K562 (cell line): ENCODE measurements around the gene TSEN34. TPM values are rescaled to one million over a fixed set of nuclear protein-coding genes. Genes with fewer than 3 reads are reported as not detected.
A peak's percentile ranks its signal among the peaks of the same experiment; 100 is the strongest.

ENCODE experiments used
- ATAC-seq: fragments of 200-7000 bp; cut with Tn5 transposase; 3 replicates; pipeline ENCODE4 v1.9.1; 2020; ENCODE audit warnings: moderate library complexity
- BruUV-seq: library from RNA; stranded (reverse); fragments of 400-500 nt; replicated peaks from 2 replicates; lab custom pipeline; 2021; lab: Mats Ljungman, UMichigan
- CTCF ChIA-PET: fragments of 300-600 bp; formaldehyde crosslinking; extraction: SDS; loops from one replicate; lab custom pipeline; 2021; ENCODE audit warnings: low intra/inter-chr PET ratio; lab: Yijun Ruan, JAX
- POLR2A ChIA-PET: fragments of 300-600, 350-650 bp; sonication (Branson Sonifier 250); formaldehyde crosslinking; extraction: SDS; loops from one replicate; lab custom pipeline; 2021; ENCODE audit warnings: antibody characterized with exemption, inconsistent platforms; lab: Yijun Ruan, JAX
- DNase-seq, 4 experiments: peaks; one replicate each; pipeline versions ENCODE4 v3.0.0 to v3.0.0-alpha.2; 2011 to 2018; ENCODE audit warnings: low spot score in 3 of 4, mixed read lengths in 3 of 4; ENCODE audit errors: extremely low read depth in 1 of 4
- FAIRE-seq: peaks from 2 replicates; lab custom pipeline; 2011; peaks lifted over from hg19 to GRCh38; lab: Jason Lieb, UNC
- H2AFZ ChIP-seq: 2 replicates; pipeline ENCODE4 v1.6.0; 2011; ENCODE audit warnings: low read depth, low read length, control low read depth, inconsistent platforms
- H3K27ac ChIP-seq: fragments of 200-600 bp; 3 replicates; pipeline ENCODE4 v1.8.0; 2011; ENCODE audit warnings: low read depth, mild to moderate bottlenecking, control low read depth, inconsistent platforms, low read length, moderate library complexity, mixed read lengths; ENCODE audit errors: extremely low read depth
- H3K27me3 ChIP-seq, 2 experiments: fragments of 300-600 bp in 1 of 2; 2 replicates in 1 of 2; 3 replicates in 1 of 2; pipeline versions ENCODE4 v1.6.0 to v1.8.0; 2011; ENCODE audit warnings: inconsistent platforms in 2 of 2, low read length in 2 of 2, mild to moderate bottlenecking in 1 of 2, mixed read lengths in 1 of 2, moderate library complexity in 1 of 2; ENCODE audit not compliant: control insufficient read depth in 2 of 2, insufficient read depth in 2 of 2
- H3K36me3 ChIP-seq: fragments of 300-600 bp; 3 replicates; pipeline ENCODE4 v1.8.0; 2011; ENCODE audit warnings: mild to moderate bottlenecking, low read length, inconsistent platforms; ENCODE audit not compliant: control insufficient read depth, insufficient read depth
- H3K4me1 ChIP-seq, 2 experiments: fragments of 200-600 bp in 1 of 2; replicated peaks in 1 of 2; 2 replicates in 1 of 2; 3 replicates in 1 of 2; pipeline versions ENCODE4 v1.5.1 to v1.8.0; 2011; ENCODE audit warnings: inconsistent platforms in 2 of 2, low read length in 2 of 2, mild to moderate bottlenecking in 1 of 2, mixed read lengths in 1 of 2, moderate library complexity in 1 of 2; ENCODE audit not compliant: control insufficient read depth in 2 of 2, insufficient read depth in 2 of 2
- H3K4me2 ChIP-seq: 2 replicates; pipeline ENCODE4 v1.6.1; 2011; ENCODE audit warnings: low read length, control low read depth, inconsistent platforms, mixed read lengths; ENCODE audit not compliant: insufficient read depth
- H3K4me3 ChIP-seq: fragments of 200-600 bp; sonication (generic), shearing (Covaris generic); 2 replicates; pipeline ENCODE4 v1.5.1; 2016; ENCODE audit warnings: control low read depth, inconsistent platforms
- H3K79me2 ChIP-seq: fragments of 200-600 bp; 3 replicates; pipeline ENCODE4 v1.8.0; 2011; ENCODE audit warnings: low read length, inconsistent platforms; ENCODE audit not compliant: control insufficient read depth, insufficient read depth
- H3K9ac ChIP-seq, 2 experiments: 2 replicates each; pipeline versions ENCODE4 v1.6.0 to v1.6.1; 2011; ENCODE audit warnings: low read depth in 2 of 2, low read length in 2 of 2, control low read depth in 1 of 2, inconsistent platforms in 1 of 2, mild to moderate bottlenecking in 1 of 2, mixed read lengths in 1 of 2; ENCODE audit not compliant: insufficient read depth in 1 of 2
- H3K9me1 ChIP-seq: one replicate; pipeline ENCODE4 v1.6.0; 2011; ENCODE audit warnings: inconsistent platforms, mild to moderate bottlenecking, low read length, moderate library complexity; ENCODE audit not compliant: control insufficient read depth, insufficient read depth
- H3K9me3 ChIP-seq: replicated peaks from 2 replicates; pipeline ENCODE4 v1.5.1; 2011; ENCODE audit warnings: low read depth, low read length, inconsistent platforms; ENCODE audit not compliant: control insufficient read depth, insufficient read depth
- H4K20me1 ChIP-seq: replicated peaks from 2 replicates; pipeline ENCODE4 v1.6.1; 2011; ENCODE audit warnings: low read length, inconsistent platforms, mixed read lengths; ENCODE audit not compliant: control insufficient read depth, insufficient read depth
- CREM ChIP-seq: IDR thresholded peaks from 2 replicates; pipeline ENCODE4 v1.6.1; 2014; ENCODE audit warnings: antibody characterized with exemption, low read depth
- DACH1 ChIP-seq: fragments of 450-650 bp; IDR thresholded peaks from 2 replicates; pipeline ENCODE4 v1.6.1; 2018; ENCODE audit not compliant: partially characterized antibody
- DDX20 ChIP-seq: fragments of 450-650 bp; IDR thresholded peaks from 2 replicates; pipeline ENCODE4 v1.6.1; 2016; ENCODE audit warnings: missing genetic modification characterization, low read depth, mild to moderate bottlenecking, missing compliant biosample characterization, moderate library complexity
- FOXA3 ChIP-seq, 2 experiments: fragments of 450-650 bp in 1 of 2; sonication (generic) in 1 of 2; formaldehyde crosslinking; IDR thresholded peaks in 1 of 2; conservative IDR thresholded peaks in 1 of 2; 2 replicates each; pipeline versions ENCODE4 v1.4.0 to v1.8.0; 2020 to 2022; ENCODE audit warnings: mild to moderate bottlenecking in 2 of 2, missing genetic modification reagents in 1 of 2
- IFI16 ChIP-seq: fragments of 250-450 bp; sonication (Bioruptor Pico); IDR thresholded peaks from 2 replicates; pipeline ENCODE4 v2.1.2; 2022; ENCODE audit warnings: mild to moderate bottlenecking, inconsistent platforms
- KDM2B ChIP-seq: fragments of 250-450 bp; sonication (Bioruptor Pico); IDR thresholded peaks from 2 replicates; pipeline ENCODE4 v1.8.0; 2021; ENCODE audit warnings: mild to moderate bottlenecking, moderate library complexity
- KDM5B ChIP-seq: fragments of 200-600 bp; sonication (generic); IDR thresholded peaks from 2 replicates; pipeline ENCODE4 v1.6.1; 2012; ENCODE audit warnings: low read depth, mild to moderate bottlenecking, moderate library complexity, low read length, control low read depth, inconsistent platforms; ENCODE audit not compliant: insufficient replicate concordance
- MCM7 ChIP-seq, 2 experiments: fragments of 450-650 bp; IDR thresholded peaks; 2 replicates each; pipeline ENCODE4 v1.6.1; 2016 to 2018
- MTA1 ChIP-seq: fragments of 450-650 bp; IDR thresholded peaks from 2 replicates; pipeline ENCODE4 v1.6.1; 2017; ENCODE audit warnings: borderline replicate concordance
- PRMT5 ChIP-seq: sonication (generic); formaldehyde crosslinking; IDR thresholded peaks from 2 replicates; pipeline ENCODE4 v1.5.0; 2020; ENCODE audit warnings: missing genetic modification reagents
- TAF1 ChIP-seq: IDR thresholded peaks from 2 replicates; pipeline ENCODE4 v1.6.1; 2011; ENCODE audit warnings: mild to moderate bottlenecking, low read length, moderate library complexity; ENCODE audit not compliant: insufficient read depth, control insufficient read depth, severe bottlenecking; ENCODE audit errors: extremely low read depth
- ZBTB7A ChIP-seq: IDR thresholded peaks from 2 replicates; pipeline ENCODE4 v1.6.1; 2011; ENCODE audit warnings: low read depth, mild to moderate bottlenecking, low read length, moderate library complexity, borderline replicate concordance; ENCODE audit not compliant: control insufficient read depth
- ZNF511 ChIP-seq: sonication (generic); formaldehyde crosslinking; IDR thresholded peaks from 2 replicates; pipeline ENCODE4 v1.8.0; 2022; ENCODE audit warnings: mild to moderate bottlenecking, missing genetic modification reagents
- ZNF644 ChIP-seq: fragments of 200-800 bp; sonication (Bioruptor generic); IDR thresholded peaks from 2 replicates; pipeline ENCODE4 v1.6.1; 2016; ENCODE audit warnings: low read depth, missing genetic modification characterization, missing compliant biosample characterization
- WGBS: fragments of 100-300 bp; shearing (Covaris generic); methylation state at CpG from one replicate; pipeline ENCODE4 v1.1.6; 2016; ENCODE audit warnings: low coverage, mixed read lengths; ENCODE audit not compliant: insufficient coverage; ENCODE audit errors: missing lambda C conversion rate; 5-methylcytosine and 5-hydroxymethylcytosine counted together
- in situ Hi-C: fragments of 300-500 bp; cut with MboI; formaldehyde crosslinking; loops from 4 replicates; pipeline ENCODE4 v1.15.0; 2018; ENCODE audit warnings: inconsistent platforms, mixed read lengths
- intact Hi-C: fragments of 100-400 bp; cut with micrococcal nuclease; formaldehyde crosslinking; loops from 2 replicates; pipeline ENCODE4 v1.14.2; 2022
- polyA plus RNA-seq, 8 experiments: library from polyadenylated mRNA; depleted of rRNA in 4 of 8; stranded (reverse) in 5 of 8; unstranded in 3 of 8; fragments of >200 nt; fragmentation: Nextera tagmentation in 2 of 8; fragmentation: Illumina TruSeq in 1 of 8; extraction: Ambion mirVana in 2 of 8; extraction: Trizol in 1 of 8; gene quantifications; 2 replicates each; pipeline versions ENCODE4 v1.2.1 to v1.2.3, GENCODE V29; 2011 to 2014; ENCODE audit warnings: inconsistent platforms in 1 of 8, missing spikeins in 1 of 8
- total RNA-seq, 7 experiments: library from RNA; depleted of rRNA in 6 of 7; stranded (reverse); fragments of >200 nt in 6 of 7; fragmentation: Illumina TruSeq in 2 of 7; extraction: Trizol in 2 of 7; gene quantifications; 2 replicates each; pipeline versions ENCODE4 v1.2.1 to v1.2.3, GENCODE V29; 2011 to 2021; ENCODE audit warnings: low replicate concordance in 1 of 7
- TF ChIP-seq, protein P1 (sequence below): sonication (generic); formaldehyde crosslinking; IDR thresholded peaks from 2 replicates; pipeline ENCODE4 v1.8.1; 2022; ENCODE audit warnings: missing genetic modification reagents

Gene TSEN34
- total and polyA plus RNA-seq, 9 of the 15 experiments (the other 6 are each of a cell fraction or from before 2014, with no cell fraction given): 3.1 to 57.6 (median 29.5) TPM

- TF ChIP-seq, protein P1, sequence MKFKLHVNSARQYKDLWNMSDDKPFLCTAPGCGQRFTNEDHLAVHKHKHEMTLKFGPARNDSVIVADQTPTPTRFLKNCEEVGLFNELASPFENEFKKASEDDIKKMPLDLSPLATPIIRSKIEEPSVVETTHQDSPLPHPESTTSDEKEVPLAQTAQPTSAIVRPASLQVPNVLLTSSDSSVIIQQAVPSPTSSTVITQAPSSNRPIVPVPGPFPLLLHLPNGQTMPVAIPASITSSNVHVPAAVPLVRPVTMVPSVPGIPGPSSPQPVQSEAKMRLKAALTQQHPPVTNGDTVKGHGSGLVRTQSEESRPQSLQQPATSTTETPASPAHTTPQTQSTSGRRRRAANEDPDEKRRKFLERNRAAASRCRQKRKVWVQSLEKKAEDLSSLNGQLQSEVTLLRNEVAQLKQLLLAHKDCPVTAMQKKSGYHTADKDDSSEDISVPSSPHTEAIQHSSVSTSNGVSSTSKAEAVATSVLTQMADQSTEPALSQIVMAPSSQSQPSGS (CRISPR knock-in tag): no peak
- no peak for TF ChIP-seq ZNF644 (tag)
Measured at GRCh38 chr19:54159352-54160181, 31.5 kb upstream of the TSEN34 start, which contains the start of gene LENG1 (continued).

- peaks cover 18% of the 10 kb centered on the region; the same call in 2 of the 3 replicates for H3K79me2 ChIP-seq
- no peaks in the 10 kb centered on the region for H3K9me1 ChIP-seq
- peak; percentile 57 for FAIRE-seq
- H3K27me3 ChIP-seq: no peaks in the 10 kb centered on the region
- peak overlapping the region; percentile 95 for H3K4me2 ChIP-seq
- TSS peak; percentile 90 for BruUV-seq
- peaks cover 30% of the 10 kb centered on the region for H3K36me3 ChIP-seq
- POLR2A ChIA-PET: interaction anchor here (0.6 to 3.1 kb wide), 9 partner anchors 10 to 97 kb away, joined by 3 to 18 read pairs (median 5); partner anchors contain the start of genes CNOT3, LILRB5, MBOAT7 and PRPF31
- CTCF ChIA-PET: no interaction called here
- no peak for ATAC-seq
- under 1% methylated on average over 25 of the region's 28 CpGs for WGBS
- intact Hi-C loops (no loop called here), in situ Hi-C loops (loop anchor here (5.0 kb wide), 1 partner anchor 67 kb away; no protein-coding TSS in a partner anchor)
- H3K9ac ChIP-seq: peak overlapping the region; percentile 84 to 94
- H3K4me1 ChIP-seq: peaks cover 21 to 50% of the 10 kb centered on the region in 2 experiments
- H3K9me3 ChIP-seq: no peaks in the 10 kb centered on the region
- DNase-seq: peak in 3 of 4 experiments; percentile 50 to 57 (median 57)
- H4K20me1 ChIP-seq: 0 out of 2 replicates have a peak, but pooled peaks cover 7% of the 10 kb centered on the region
- H3K4me3 ChIP-seq: peak overlapping the region; percentile 69
- peak overlapping the region; percentile 97 for H2AFZ ChIP-seq
- H3K27ac ChIP-seq: peak overlapping the region; percentile 81
- TF ChIP-seq IFI16 (CRISPR knock-in tag): no peak
- 0 out of 2 replicates have a peak, but pooled peaks have one; percentile 5 for TF ChIP-seq CREM
- TF ChIP-seq TAF1: no peak
- TF ChIP-seq MTA1: no peak
- no peak for TF ChIP-seq MCM7 (IDR thresholded peaks at IDR 0.05)
- 0 out of 2 replicates have a peak, but pooled peaks have one; percentile 36 for TF ChIP-seq KDM2B (CRISPR knock-in tag)
- peak in 1 of 2 experiments; percentile 49; a peak in 1 of 4 replicates for TF ChIP-seq FOXA3 (CRISPR knock-in tag; conservative IDR thresholded peaks at IDR 0.05 in 1 of 2, IDR thresholded peaks at IDR 0.05 in 1 of 2)
- no peak for TF ChIP-seq PRMT5 (CRISPR knock-in tag)
- peak; percentile 92 for TF ChIP-seq KDM5B
- TF ChIP-seq ZBTB7A: peak; percentile 70; the same call in 1 of the 2 replicates
- TF ChIP-seq DACH1: no peak
- 0 out of 2 replicates have a peak, but pooled peaks have one; percentile 67 for TF ChIP-seq ZNF511
- no peak for TF ChIP-seq DDX20
Measured at GRCh38 chr19:54160182-54160811, 30.8 kb upstream of the TSEN34 start.
